Measurements from ENCODE around the gene ZCWPW2. TPM values are rescaled to one million over a fixed set of nuclear protein-coding genes. Genes with fewer than 3 reads are reported as not detected.

Gene ZCWPW2
- total RNA-seq, 1 donor from 2014 or later: 3.7 TPM

GRCh38 chr3:28476764-28477163 lies 128.2 kb downstream of the ZCWPW2 start:
- intact Hi-C loops (cut with DNase I): no loop called here
- DNase-seq (ENCODE audit: extremely low spot score in 2 of 2): no peak
- Histone ChIP-seq H3K4me1 (no peaks in the 10 kb centered on the region), H3K27ac (no peak overlapping the region), H3K9me3 (no peaks in the 10 kb centered on the region), H3K4me3 (no peak overlapping the region), H3K27me3 (no peaks in the 10 kb centered on the region), H3K36me3 (no peaks in the 10 kb centered on the region)
- TF ChIP-seq POLR2A (IDR thresholded peaks at IDR 0.05) (no peak), POLR2AphosphoS5 (IDR thresholded peaks at IDR 0.05; ENCODE audit: insufficient read depth in 1 of 2, low read depth in 1 of 2) (no peak), CTCF (IDR thresholded peaks at IDR 0.05) (no peak)

DNA sequence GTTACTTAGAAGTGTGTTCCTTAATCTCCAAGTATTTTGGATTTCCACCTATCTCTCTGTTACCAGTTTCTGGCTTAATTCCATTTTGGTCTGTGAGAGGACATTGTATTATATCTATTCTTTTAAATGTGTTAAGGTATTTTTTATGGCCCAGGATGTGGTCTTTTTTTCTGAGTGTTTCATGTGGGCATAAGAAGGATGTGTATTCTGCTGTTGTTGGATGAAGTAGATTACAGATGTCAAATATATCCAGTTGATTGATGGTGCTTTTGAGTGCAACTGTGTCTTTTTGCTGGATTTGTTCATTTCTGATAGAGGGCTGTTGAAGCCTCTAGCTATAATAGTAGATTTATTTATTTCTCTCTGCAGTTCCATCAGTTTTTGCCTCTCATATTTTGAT lies 136.6 kb downstream of the ZCWPW2 start:
- no peak overlapping the region for H3K4me3 ChIP-seq
- no peaks in the 10 kb centered on the region for H3K27me3 ChIP-seq
- no peak for DNase-seq (ENCODE audit: extremely low spot score in 2 of 2)
- no peak overlapping the region for H3K27ac ChIP-seq
- H3K9me3 ChIP-seq: no peaks in the 10 kb centered on the region
- no peaks in the 10 kb centered on the region for H3K4me1 ChIP-seq
- H3K36me3 ChIP-seq: no peaks in the 10 kb centered on the region
- no peak for TF ChIP-seq CTCF (IDR thresholded peaks at IDR 0.05)
- intact Hi-C loops (cut with DNase I): no loop called here

- intact Hi-C loops (cut with DNase I): no loop called here
- H3K4me1 ChIP-seq: no peaks in the 10 kb centered on the region
- TF ChIP-seq POLR2AphosphoS5 (IDR thresholded peaks at IDR 0.05; ENCODE audit: insufficient read depth in 1 of 2, low read depth in 1 of 2) (no peak), POLR2A (IDR thresholded peaks at IDR 0.05) (no peak), CTCF (IDR thresholded peaks at IDR 0.05) (no peak)
- H3K27me3 ChIP-seq: no peaks in the 10 kb centered on the region
- H3K27ac ChIP-seq: no peak overlapping the region
- H3K9me3 ChIP-seq: no peaks in the 10 kb centered on the region
- H3K4me3 ChIP-seq: no peak overlapping the region
- H3K36me3 ChIP-seq: no peaks in the 10 kb centered on the region
- no peak for DNase-seq (ENCODE audit: extremely low spot score in 2 of 2)
Observed at GRCh38 chr3:28495301-28495700, 146.8 kb downstream of the ZCWPW2 start.

DNA sequence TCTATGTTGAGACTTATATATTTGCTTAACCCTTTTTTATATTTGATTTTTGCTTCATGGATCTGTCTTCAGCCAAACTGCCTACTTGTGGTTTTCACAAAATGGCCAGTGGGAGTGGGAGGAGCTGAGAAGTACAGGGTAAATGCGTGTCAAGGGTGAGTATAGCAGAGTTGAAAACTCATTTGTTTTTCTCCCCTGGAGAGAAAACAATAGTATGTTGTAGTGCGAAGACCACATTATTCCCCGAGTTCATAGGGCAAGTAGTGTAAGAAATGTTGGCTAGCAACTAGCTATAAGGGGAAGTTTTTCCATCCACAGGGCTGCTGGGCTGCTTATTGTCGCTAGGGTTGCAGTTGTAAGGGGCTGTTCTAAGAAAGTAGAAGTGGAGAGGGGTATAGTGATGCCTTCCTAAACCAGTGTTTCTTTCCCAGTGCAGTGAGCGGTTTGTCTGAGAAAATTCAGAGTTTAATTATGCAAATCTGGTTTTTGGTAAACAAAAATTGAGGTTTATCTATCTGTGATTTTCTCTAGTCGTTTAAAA lies 153.9 kb downstream of the ZCWPW2 start:
- Histone ChIP-seq H3K27me3 (no peaks in the 10 kb centered on the region), H3K9me3 (no peaks in the 10 kb centered on the region), H3K27ac (no peak overlapping the region)

DNA sequence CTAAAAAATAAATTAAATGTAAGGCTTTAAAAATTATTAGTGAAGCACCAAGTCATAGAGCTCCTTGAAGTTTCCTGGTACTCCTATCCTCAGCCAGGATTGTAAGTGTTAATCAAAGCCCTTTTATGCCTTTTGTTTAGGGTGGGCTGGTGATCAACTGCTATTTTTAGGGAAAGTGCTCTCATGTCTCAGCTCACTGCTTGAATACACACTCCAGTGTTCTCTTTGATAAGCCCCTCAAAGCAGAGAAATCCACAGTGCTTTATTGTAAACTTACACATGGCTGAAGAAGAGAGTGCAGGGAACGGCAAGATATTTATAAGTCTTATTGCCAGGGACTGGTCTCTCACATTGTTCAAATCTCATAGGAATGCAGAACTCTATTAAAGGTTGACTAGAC lies 156.5 kb downstream of the ZCWPW2 start:
- H3K36me3 ChIP-seq: no peaks in the 10 kb centered on the region
- no peak for DNase-seq (ENCODE audit: extremely low spot score in 2 of 2)
- TF ChIP-seq POLR2A (IDR thresholded peaks at IDR 0.05): no peak
- no peak for TF ChIP-seq CTCF (IDR thresholded peaks at IDR 0.05)
- TF ChIP-seq POLR2AphosphoS5 (IDR thresholded peaks at IDR 0.05; ENCODE audit: insufficient read depth in 1 of 2, low read depth in 1 of 2): no peak
- H3K27ac ChIP-seq: no peak overlapping the region
- no peak overlapping the region for H3K4me3 ChIP-seq
- intact Hi-C loops (cut with DNase I): no loop called here
- H3K9me3 ChIP-seq: no peaks in the 10 kb centered on the region
- no peaks in the 10 kb centered on the region for H3K4me1 ChIP-seq
- H3K27me3 ChIP-seq: no peaks in the 10 kb centered on the region

More for the DNA sequence above, 153.9 kb downstream of the ZCWPW2 start:
- DNase-seq (ENCODE audit: extremely low spot score in 2 of 2): no peak
- TF ChIP-seq POLR2AphosphoS5 (IDR thresholded peaks at IDR 0.05; ENCODE audit: insufficient read depth in 1 of 2, low read depth in 1 of 2): no peak
- intact Hi-C loops (cut with DNase I): no loop called here
- Histone ChIP-seq H3K4me1 (no peaks in the 10 kb centered on the region), H3K36me3 (no peaks in the 10 kb centered on the region), H3K4me3 (no peak overlapping the region)
